Measurements from ENCODE around the gene DUSP3. TPM values are rescaled to one million over a fixed set of nuclear protein-coding genes. Genes with fewer than 3 reads are reported as not detected.

DUSP3 gene
- total and polyA plus RNA-seq, 11 donors = 208 to 363 (median 267) TPM

DNA sequence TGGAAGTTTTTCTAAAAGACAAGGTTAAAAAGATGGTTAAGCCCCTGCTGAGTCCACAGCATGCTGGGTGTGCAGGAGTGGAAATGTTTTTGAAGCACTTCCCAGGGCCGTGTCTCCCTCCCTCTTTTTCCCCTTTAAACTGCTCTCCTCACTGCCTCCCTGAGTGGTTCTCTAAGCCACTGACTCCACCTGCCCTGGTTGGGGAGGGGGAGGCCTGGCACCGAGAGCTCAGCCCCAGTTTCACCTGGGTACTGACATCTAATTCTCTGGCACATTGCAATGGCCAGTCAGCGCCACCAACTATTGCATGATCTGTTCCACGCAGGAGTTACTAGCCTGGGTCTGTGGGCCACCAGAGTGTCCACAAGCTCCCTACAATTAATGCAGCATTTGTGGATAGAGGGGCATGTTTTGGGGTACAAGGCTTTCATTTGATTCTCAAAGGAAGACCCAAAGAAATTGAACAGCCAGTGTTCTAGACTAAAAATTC, 31.5 kb upstream of the DUSP3 start:
- ATAC-seq (no peak), DNase-seq (no peak)
- no peak for TF ChIP-seq POLR2A (IDR thresholded peaks at IDR 0.05)
- TF ChIP-seq, protein P1, sequence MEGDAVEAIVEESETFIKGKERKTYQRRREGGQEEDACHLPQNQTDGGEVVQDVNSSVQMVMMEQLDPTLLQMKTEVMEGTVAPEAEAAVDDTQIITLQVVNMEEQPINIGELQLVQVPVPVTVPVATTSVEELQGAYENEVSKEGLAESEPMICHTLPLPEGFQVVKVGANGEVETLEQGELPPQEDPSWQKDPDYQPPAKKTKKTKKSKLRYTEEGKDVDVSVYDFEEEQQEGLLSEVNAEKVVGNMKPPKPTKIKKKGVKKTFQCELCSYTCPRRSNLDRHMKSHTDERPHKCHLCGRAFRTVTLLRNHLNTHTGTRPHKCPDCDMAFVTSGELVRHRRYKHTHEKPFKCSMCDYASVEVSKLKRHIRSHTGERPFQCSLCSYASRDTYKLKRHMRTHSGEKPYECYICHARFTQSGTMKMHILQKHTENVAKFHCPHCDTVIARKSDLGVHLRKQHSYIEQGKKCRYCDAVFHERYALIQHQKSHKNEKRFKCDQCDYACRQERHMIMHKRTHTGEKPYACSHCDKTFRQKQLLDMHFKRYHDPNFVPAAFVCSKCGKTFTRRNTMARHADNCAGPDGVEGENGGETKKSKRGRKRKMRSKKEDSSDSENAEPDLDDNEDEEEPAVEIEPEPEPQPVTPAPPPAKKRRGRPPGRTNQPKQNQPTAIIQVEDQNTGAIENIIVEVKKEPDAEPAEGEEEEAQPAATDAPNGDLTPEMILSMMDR (IDR thresholded peaks at IDR 0.05) = no peak
- H3K4me3 ChIP-seq = no peak overlapping the region
- H3K36me3 ChIP-seq = peaks cover 7 to 97% (median 69%) of the 10 kb centered on the region in 9 donors
- no peaks in the 10 kb centered on the region for H3K27me3 ChIP-seq
- WGBS, 4 donors = 84 to 92% (median 87%) methylated on average over 3 to 4 of the region's 4 CpGs
- no peak overlapping the region for H3K27ac ChIP-seq
- no peaks in the 10 kb centered on the region for H3K9me3 ChIP-seq
- peaks cover 0 to 11% (median 0%) of the 10 kb centered on the region in 12 donors for H3K4me1 ChIP-seq
- intact Hi-C loops (cut with DNase I) = no loop called here

- H3K27me3 ChIP-seq = no peaks in the 10 kb centered on the region
- TF ChIP-seq POLR2A (IDR thresholded peaks at IDR 0.05) = no peak
- TF ChIP-seq, protein P1 (IDR thresholded peaks at IDR 0.05) = no peak
- no peaks in the 10 kb centered on the region for H3K9me3 ChIP-seq
- no peak overlapping the region for H3K4me3 ChIP-seq
- peaks cover 7 to 97% (median 60%) of the 10 kb centered on the region in 9 donors for H3K36me3 ChIP-seq
- intact Hi-C loops (cut with DNase I) = no loop called here
- no peaks in the 10 kb centered on the region for H3K4me1 ChIP-seq
- 86 to 95% (median 93%) methylated on average over 5 of the region's 5 CpGs for WGBS, 4 donors
- H3K27ac ChIP-seq = no peak overlapping the region
- DNase-seq (no peak), ATAC-seq (no peak)
These were observed 30.3 kb upstream of the DUSP3 start for GRCh38 chr17:43809121-43809520.

- H3K4me3 ChIP-seq = no peak overlapping the region
- TF ChIP-seq, protein P1 (IDR thresholded peaks at IDR 0.05) = no peak
- TF ChIP-seq POLR2A (IDR thresholded peaks at IDR 0.05) = no peak
- ATAC-seq = no peak
- WGBS, 4 donors = 93 to 97% (median 95%) methylated on average over 4 of the region's 4 CpGs
- DNase-seq = no peak
- peaks cover 3 to 96% (median 53%) of the 10 kb centered on the region in 9 donors for H3K36me3 ChIP-seq
- intact Hi-C loops (cut with DNase I) = no loop called here
- no peaks in the 10 kb centered on the region for H3K4me1 ChIP-seq
- no peaks in the 10 kb centered on the region for H3K9me3 ChIP-seq
- no peak overlapping the region for H3K27ac ChIP-seq
- no peaks in the 10 kb centered on the region for H3K27me3 ChIP-seq
These were observed 29.3 kb upstream of the DUSP3 start for GRCh38 chr17:43808076-43808475.

- intact Hi-C loops (cut with DNase I) = no loop called here
- peaks cover 0 to 96% (median 46%) of the 10 kb centered on the region in 9 donors for H3K36me3 ChIP-seq
- H3K4me3 ChIP-seq = no peak overlapping the region
- no peak overlapping the region for H3K27ac ChIP-seq
- H3K27me3 ChIP-seq = no peaks in the 10 kb centered on the region
- H3K9me3 ChIP-seq = no peaks in the 10 kb centered on the region
- DNase-seq (no peak), ATAC-seq (no peak)
- TF ChIP-seq, protein P1 (IDR thresholded peaks at IDR 0.05) = no peak
- no peak for TF ChIP-seq POLR2A (IDR thresholded peaks at IDR 0.05)
- H3K4me1 ChIP-seq = no peaks in the 10 kb centered on the region
These were observed 26.3 kb upstream of the DUSP3 start for GRCh38 chr17:43805117-43805516.

Measured in heart left ventricle (tissue), 16 donors.